H1 (cell line): ENCODE measurements around the gene MCTS1. TPM values are rescaled to one million over a fixed set of nuclear protein-coding genes. Genes with fewer than 3 reads are reported as not detected.

Experiments used
- CTCF ChIA-PET: fragments of 300-600 bp; sonication (Branson Sonifier 250); formaldehyde crosslinking; loops from one replicate; lab custom pipeline; 2021; ENCODE audit not compliant: partially characterized antibody; lab: Charles Lee
- POLR2A ChIA-PET: fragments of 300-600 bp; sonication (Branson Sonifier 250); formaldehyde crosslinking; loops from one replicate; lab custom pipeline; 2021; ENCODE audit warnings: inconsistent platforms; ENCODE audit not compliant: partially characterized antibody; lab: Charles Lee
- DNase-seq, 2 experiments: peaks; one replicate each; pipeline versions ENCODE4 v3.0.0 to v3.0.0-alpha.2; 2010 to 2022; ENCODE audit warnings: low spot score in 2 of 2, low read depth in 1 of 2, mixed read lengths in 1 of 2
- FAIRE-seq: peaks from 2 replicates; lab custom pipeline; 2011; peaks lifted over from hg19 to GRCh38; lab: Jason Lieb, UNC
- H2AFZ ChIP-seq: 2 replicates; pipeline ENCODE4 v1.8.1; 2012; ENCODE audit warnings: low read length, inconsistent platforms
- H2AK5ac ChIP-seq: 2 replicates; pipeline ENCODE4 v1.6.1; 2013; ENCODE audit warnings: low read depth, low read length
- H2BK120ac ChIP-seq: replicated peaks from 2 replicates; pipeline ENCODE3; 2013; ENCODE audit warnings: low read depth, low read length, inconsistent platforms
- H2BK12ac ChIP-seq: 2 replicates; pipeline ENCODE4 v1.6.1; 2013; ENCODE audit warnings: low read depth, low read length
- H2BK15ac ChIP-seq: 2 replicates; pipeline ENCODE4 v1.6.1; 2013; ENCODE audit warnings: low read length
- H2BK20ac ChIP-seq: 2 replicates; pipeline ENCODE4 v1.6.1; 2013; ENCODE audit warnings: low read length
- H2BK5ac ChIP-seq: 2 replicates; pipeline ENCODE4 v1.6.1; 2013; ENCODE audit warnings: low read depth, low read length
- H3K14ac ChIP-seq: 2 replicates; pipeline ENCODE4 v1.6.1; 2013; ENCODE audit warnings: inconsistent platforms; ENCODE audit not compliant: insufficient read length
- H3K18ac ChIP-seq: 2 replicates; pipeline ENCODE4 v1.6.1; 2013; ENCODE audit warnings: low read length; ENCODE audit errors: extremely low read depth
- H3K23ac ChIP-seq: 2 replicates; pipeline ENCODE4 v1.6.1; 2013; ENCODE audit warnings: inconsistent platforms; ENCODE audit not compliant: insufficient read length
- H3K23me2 ChIP-seq: 2 replicates; pipeline ENCODE4 v1.6.1; 2013; ENCODE audit warnings: low read depth, low read length
- H3K27ac ChIP-seq: 2 replicates; pipeline ENCODE4 v1.6.1; 2011; ENCODE audit warnings: low read depth, low read length, inconsistent platforms
- H3K27me3 ChIP-seq, 4 experiments: replicated peaks in 1 of 4; 1 replicate in 1 of 4; 2 replicates in 3 of 4; pipeline versions ENCODE4 v1.6.1 to v1.8.1; 2011 to 2013; ENCODE audit warnings: low read length in 3 of 4, mild to moderate bottlenecking in 3 of 4, inconsistent platforms in 2 of 4, mixed read lengths in 2 of 4, moderate library complexity in 1 of 4; ENCODE audit not compliant: control insufficient read depth in 3 of 4, insufficient read depth in 3 of 4; ENCODE audit errors: extremely low read depth in 1 of 4
- H3K36me3 ChIP-seq, 4 experiments: 2 replicates each; pipeline versions ENCODE4 v1.6.1 to v1.8.1; 2011 to 2013; ENCODE audit warnings: mild to moderate bottlenecking in 4 of 4, low read length in 3 of 4, moderate library complexity in 2 of 4, control low read depth in 1 of 4, inconsistent platforms in 1 of 4; ENCODE audit not compliant: insufficient read depth in 4 of 4, control insufficient read depth in 2 of 4
- H3K4ac ChIP-seq: replicated peaks from 2 replicates; pipeline ENCODE3; 2013; ENCODE audit warnings: low read length, low read depth, mixed read lengths, inconsistent platforms; ENCODE audit not compliant: insufficient read length
- H3K4me1 ChIP-seq, 4 experiments: replicated peaks in 1 of 4; 1 replicate in 1 of 4; 2 replicates in 3 of 4; pipeline versions ENCODE4 v1.6.1 to v1.8.1; 2011 to 2013; ENCODE audit warnings: low read length in 3 of 4, inconsistent platforms in 2 of 4, mixed read lengths in 1 of 4; ENCODE audit not compliant: insufficient read depth in 4 of 4, control insufficient read depth in 3 of 4
- H3K4me2 ChIP-seq, 2 experiments: 2 replicates each; pipeline versions ENCODE4 v1.6.1 to v1.8.1; 2011 to 2013; ENCODE audit warnings: low read depth in 2 of 2, low read length in 2 of 2, control low read depth in 1 of 2, inconsistent platforms in 1 of 2, mild to moderate bottlenecking in 1 of 2; ENCODE audit not compliant: insufficient read depth in 1 of 2
- H3K4me3 ChIP-seq, 4 experiments: fragments of 200-600, 300-600 bp in 1 of 4; sonication (generic), shearing (Covaris generic), sonication (Bioruptor Twin) in 1 of 4; 2 replicates each; pipeline versions ENCODE4 v1.5.1 to v1.8.1; 2011 to 2016; ENCODE audit warnings: low read length in 4 of 4, low read depth in 3 of 4, control low read depth in 2 of 4, inconsistent platforms in 2 of 4, mild to moderate bottlenecking in 2 of 4, mixed read lengths in 1 of 4, moderate library complexity in 1 of 4; ENCODE audit not compliant: insufficient read depth in 2 of 4; ENCODE audit errors: extremely low read depth in 1 of 4
- H3K56ac ChIP-seq: replicated peaks from 2 replicates; pipeline ENCODE3; 2013; ENCODE audit warnings: low read depth, mild to moderate bottlenecking, mixed read lengths, low read length, inconsistent platforms; ENCODE audit not compliant: insufficient read length
- H3K79me1 ChIP-seq: 2 replicates; pipeline ENCODE4 v1.6.1; 2013; ENCODE audit warnings: low read depth, low read length, control low read depth
- H3K79me2 ChIP-seq, 2 experiments: 2 replicates each; pipeline versions ENCODE4 v1.6.1 to v1.8.1; 2012 to 2013; ENCODE audit warnings: low read length in 2 of 2, mild to moderate bottlenecking in 2 of 2, inconsistent platforms in 1 of 2; ENCODE audit not compliant: insufficient read depth in 2 of 2, control insufficient read depth in 1 of 2
- H3K9ac ChIP-seq, 4 experiments: replicated peaks in 1 of 4; 1 replicate in 1 of 4; 2 replicates in 3 of 4; pipeline versions ENCODE4 v1.6.1 to v1.8.1; 2011 to 2013; ENCODE audit warnings: low read depth in 3 of 4, low read length in 3 of 4, control low read depth in 2 of 4, mild to moderate bottlenecking in 2 of 4, moderate library complexity in 2 of 4, inconsistent platforms in 1 of 4; ENCODE audit errors: extremely low read depth in 1 of 4
- H3K9me3 ChIP-seq, 2 experiments: 2 replicates each; pipeline versions ENCODE4 v1.6.1 to v1.8.1; 2012 to 2013; ENCODE audit warnings: mild to moderate bottlenecking in 2 of 2, moderate library complexity in 2 of 2, control low read depth in 1 of 2, inconsistent platforms in 1 of 2, low read depth in 1 of 2, low read length in 1 of 2, mixed read lengths in 1 of 2; ENCODE audit not compliant: insufficient read depth in 2 of 2
- H4K20me1 ChIP-seq, 2 experiments: replicated peaks in 1 of 2; 2 replicates each; pipeline versions ENCODE3 to v1.8.1; 2011 to 2013; ENCODE audit warnings: inconsistent platforms in 2 of 2, low read length in 2 of 2, mild to moderate bottlenecking in 1 of 2; ENCODE audit not compliant: insufficient read depth in 2 of 2, control insufficient read depth in 1 of 2
- H4K5ac ChIP-seq: 2 replicates; pipeline ENCODE4 v1.6.1; 2013; ENCODE audit warnings: low read length, low read depth, mixed read lengths, inconsistent platforms; ENCODE audit not compliant: insufficient read length
- H4K8ac ChIP-seq: 2 replicates; pipeline ENCODE4 v1.8.0; 2013; ENCODE audit warnings: mild to moderate bottlenecking, moderate library complexity, low read length, inconsistent platforms; ENCODE audit not compliant: insufficient read depth; ENCODE audit errors: extremely low read depth
- H4K91ac ChIP-seq: replicated peaks from 2 replicates; pipeline ENCODE3; 2013; ENCODE audit warnings: low read length, mixed read lengths, inconsistent platforms; ENCODE audit not compliant: insufficient read length
- ASH2L ChIP-seq: fragments of 200-600, 300-600 bp; sonication (generic); IDR thresholded peaks from one replicate; pipeline ENCODE4 v1.7.1; 2017; ENCODE audit warnings: low read length
- EP300 ChIP-seq, 2 experiments: IDR thresholded peaks; 1 replicate in 1 of 2; 2 replicates in 1 of 2; pipeline ENCODE4 v1.6.1; 2011 to 2012; ENCODE audit warnings: low read depth in 2 of 2, low read length in 2 of 2, mild to moderate bottlenecking in 2 of 2, borderline replicate concordance in 1 of 2, inconsistent platforms in 1 of 2, moderate library complexity in 1 of 2
- EZH2 ChIP-seq: fragments of 200-600 bp; sonication (generic); IDR thresholded peaks from 2 replicates; pipeline ENCODE4 v1.7.1; 2012; ENCODE audit warnings: low read depth, mild to moderate bottlenecking, moderate library complexity, low read length, inconsistent platforms; ENCODE audit not compliant: severe bottlenecking
- HDAC6 ChIP-seq: IDR thresholded peaks from one replicate; pipeline ENCODE4 v1.7.1; 2012; ENCODE audit warnings: low read depth, mild to moderate bottlenecking, inconsistent platforms, low read length, moderate library complexity
- JUN ChIP-seq: IDR thresholded peaks from 2 replicates; pipeline ENCODE4 v1.6.1; 2011; ENCODE audit warnings: low read depth, mild to moderate bottlenecking, improper control_type of control experiment, low read length
- KDM1A ChIP-seq: fragments of 200-600, 300-600 bp; sonication (generic); IDR thresholded peaks from 2 replicates; pipeline ENCODE4 v1.7.1; 2016; ENCODE audit warnings: mild to moderate bottlenecking, low read length, borderline replicate concordance
- MAX ChIP-seq: IDR thresholded peaks from 2 replicates; pipeline ENCODE4 v1.6.1; 2012; ENCODE audit warnings: inconsistent platforms
- PHF8 ChIP-seq: fragments of 200-600 bp; sonication (generic); conservative IDR thresholded peaks from 2 replicates; pipeline ENCODE4 v1.7.1; 2012; ENCODE audit warnings: low read depth, mild to moderate bottlenecking, inconsistent platforms, low read length, moderate library complexity
- RFX5 ChIP-seq: IDR thresholded peaks from 2 replicates; pipeline ENCODE4 v1.6.1; 2011; ENCODE audit warnings: low read depth, low read length, improper control_type of control experiment, borderline replicate concordance
- SIN3A ChIP-seq, 2 experiments: IDR thresholded peaks in 1 of 2; conservative IDR thresholded peaks in 1 of 2; 2 replicates each; pipeline ENCODE4 v1.6.1; 2011 to 2012; ENCODE audit warnings: low read length in 2 of 2, improper control_type of control experiment in 1 of 2, low read depth in 1 of 2, mild to moderate bottlenecking in 1 of 2
- SIRT6 ChIP-seq: IDR thresholded peaks from one replicate; pipeline ENCODE4 v1.7.1; 2012; ENCODE audit warnings: low read length, inconsistent platforms
- SIX5 ChIP-seq: IDR thresholded peaks from 2 replicates; pipeline ENCODE4 v1.6.1; 2011; ENCODE audit warnings: mild to moderate bottlenecking, low read depth, low read length
- SP2 ChIP-seq: IDR thresholded peaks from 2 replicates; pipeline ENCODE4 v1.6.1; 2012; ENCODE audit warnings: mild to moderate bottlenecking, low read length, inconsistent platforms
- SRF ChIP-seq: IDR thresholded peaks from 2 replicates; pipeline ENCODE4 v1.6.1; 2011; ENCODE audit warnings: mild to moderate bottlenecking, low read depth, low read length, moderate library complexity
- TAF7 ChIP-seq: optimal IDR thresholded peaks from 2 replicates; pipeline ENCODE3; 2011; ENCODE audit warnings: low read depth, mild to moderate bottlenecking, inconsistent platforms, low read length, moderate library complexity, borderline replicate concordance
- polyA plus RNA-seq, 7 experiments: library from polyadenylated mRNA; depleted of rRNA in 3 of 7; stranded (reverse) in 5 of 7; unstranded in 2 of 7; fragments of >200 nt in 5 of 7; fragments of 200-250 nt in 2 of 7; gene quantifications; 1 replicate in 5 of 7; 2 replicates in 1 of 7; 4 replicates in 1 of 7; pipeline versions ENCODE4 v1.2.1 to v1.2.3, GENCODE V29; 2011 to 2013; ENCODE audit warnings: missing spikeins in 2 of 7, mixed read lengths in 2 of 7
- total RNA-seq: library from RNA; stranded (reverse); fragmentation: NEBNext Ultra II Directional; extraction: Animal tissue kit (Norgen Biotek cat#: 25700); gene quantifications from 2 replicates; pipeline ENCODE4 v1.2.1, GENCODE V29; 2021

The MCTS1 gene
- total and polyA plus RNA-seq, 2 of the 8 experiments (the other 6 are each of a cell fraction or from before 2014, with no cell fraction given): 19.2 to 31.6 TPM

DNA sequence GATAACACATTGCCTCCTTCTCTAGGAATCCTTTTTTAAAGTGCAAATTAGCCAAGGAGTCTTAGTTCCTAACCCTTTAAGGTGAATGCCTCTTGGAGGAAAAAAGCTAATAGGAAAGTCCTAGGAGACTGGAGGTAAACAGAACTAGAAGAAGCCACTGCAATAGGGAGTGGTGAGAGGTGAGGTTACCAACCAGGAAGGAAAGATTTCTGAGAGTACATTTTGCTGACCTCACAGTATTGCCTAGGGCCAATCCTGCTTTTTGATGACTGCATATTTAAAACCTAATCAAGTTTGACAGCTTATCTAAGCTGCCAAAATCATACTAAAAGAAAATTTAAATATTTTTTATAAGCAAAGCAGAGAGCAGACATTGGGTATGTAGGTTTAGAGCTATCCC lies 35.9 kb upstream of the MCTS1 start:
- Histone ChIP-seq H2BK15ac (no peak overlapping the region), H2BK120ac (no peak overlapping the region), H3K9me3 (no peaks in the 10 kb centered on the region), H3K23me2 (no peaks in the 10 kb centered on the region), H4K91ac (no peak overlapping the region), H3K4me2 (no peak overlapping the region), H3K27me3 (no peaks in the 10 kb centered on the region), H3K4me3 (no peak overlapping the region), H4K20me1 (no peaks in the 10 kb centered on the region), H3K79me1 (no peaks in the 10 kb centered on the region), H2AFZ (no peak overlapping the region), H3K56ac (no peak overlapping the region), H2AK5ac (no peak overlapping the region), H3K4ac (no peak overlapping the region), H3K9ac (no peak overlapping the region), H3K36me3 (no peaks in the 10 kb centered on the region), H4K5ac (no peak overlapping the region), H2BK20ac (no peak overlapping the region), H4K8ac (no peak overlapping the region), H3K14ac (no peak overlapping the region), H3K23ac (no peak overlapping the region), H3K79me2 (no peaks in the 10 kb centered on the region), H3K27ac (no peak overlapping the region), H3K18ac (no peak overlapping the region), H3K4me1 (no peaks in the 10 kb centered on the region), H2BK5ac (no peak overlapping the region), H2BK12ac (no peak overlapping the region)
- POLR2A ChIA-PET: no interaction called here
- DNase-seq (no peak), FAIRE-seq (no peak)
- CTCF ChIA-PET: interaction anchor here (0.6 kb wide), 1 partner anchor 186 kb away, joined by 3 read pairs; no protein-coding TSS in a partner anchor
- TF ChIP-seq SIN3A (conservative IDR thresholded peaks at IDR 0.05 in 1 of 2, IDR thresholded peaks at IDR 0.05 in 1 of 2; ENCODE audit: low read depth in 1 of 2, low read length in 2 of 2): no peak
- no peak for TF ChIP-seq TAF7
- TF ChIP-seq EP300 (IDR thresholded peaks at IDR 0.05; ENCODE audit: borderline replicate concordance in 1 of 2, low read depth in 2 of 2, low read length in 2 of 2): no peak
- TF ChIP-seq MAX: no peak
- TF ChIP-seq EZH2: no peak
- TF ChIP-seq SRF: no peak
- no peak for TF ChIP-seq ASH2L
- no peak for TF ChIP-seq RFX5
- TF ChIP-seq HDAC6: no peak
- TF ChIP-seq SP2: no peak
- TF ChIP-seq SIRT6: no peak
- no peak for TF ChIP-seq SIX5
- TF ChIP-seq JUN: no peak
- TF ChIP-seq PHF8: no peak
- no peak for TF ChIP-seq KDM1A
